Measurements from ENCODE around the gene SLC22A17. TPM values are rescaled to one million over a fixed set of nuclear protein-coding genes. Genes with fewer than 3 reads are reported as not detected.

SLC22A17 gene
- total and polyA plus RNA-seq, 2 of the 4 experiments (the other 2 are of a cell fraction) = 6.6 to 36.0 TPM

DNA sequence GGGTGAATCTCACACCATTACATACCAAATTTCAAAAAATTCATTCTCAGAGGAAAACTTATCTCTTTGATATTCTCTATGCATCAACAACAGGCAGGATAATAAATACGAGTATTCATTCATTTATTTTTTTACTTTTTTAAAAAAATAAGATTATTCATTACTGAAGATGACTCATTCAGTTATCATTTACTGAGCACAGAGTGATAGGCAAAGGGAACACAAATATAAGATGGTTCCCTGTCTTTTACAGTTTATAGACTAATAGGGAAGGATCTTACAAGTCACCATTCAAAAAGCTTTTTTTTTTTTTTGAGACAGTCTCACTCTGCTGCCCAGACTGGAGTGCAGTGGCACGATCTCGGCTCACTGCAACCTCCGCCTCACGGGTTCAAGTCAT, 36.4 kb downstream of the SLC22A17 start:
- Histone ChIP-seq H4K20me1 (ENCODE audit: insufficient read depth, low read length) (0 out of 2 replicates have a peak, but pooled peaks cover 4% of the 10 kb centered on the region), H3K56ac (ENCODE audit: extremely low read depth, insufficient read depth, low read length) (no peak overlapping the region), H3K23ac (ENCODE audit: low read depth, low read length) (no peak overlapping the region), H3K27ac (ENCODE audit: insufficient read depth, low read length) (no peak overlapping the region), H4K8ac (ENCODE audit: low read depth in 2 of 2, low read length in 2 of 2) (no peak overlapping the region), H4K5ac (ENCODE audit: low read depth, low read length) (no peak overlapping the region), H2BK5ac (ENCODE audit: low read depth, low read length, poor library complexity, severe bottlenecking) (no peak overlapping the region), H3K4me3 (ENCODE audit: insufficient read depth, low read depth, low read length) (no peak overlapping the region), H3K4me2 (ENCODE audit: low read depth, low read length) (no peak overlapping the region), H2AFZ (replicated peaks; ENCODE audit: low read length, poor library complexity) (no peak overlapping the region), H2BK120ac (ENCODE audit: low read depth, low read length) (no peak overlapping the region), H2BK15ac (ENCODE audit: low read depth, low read length) (no peak overlapping the region), H3K9ac (ENCODE audit: low read depth, low read length) (no peak overlapping the region), H3K18ac (ENCODE audit: low read depth, low read length) (no peak overlapping the region), H3K79me1 (ENCODE audit: low read depth in 1 of 2, low read length in 2 of 2) (peaks cover 9 to 30% of the 10 kb centered on the region in 2 experiments; a peak in 3 of 4 replicates), H2BK20ac (ENCODE audit: low read depth, low read length) (no peak overlapping the region), H3K36me3 (ENCODE audit: control insufficient read depth, insufficient read depth, low read length) (peaks cover 15% of the 10 kb centered on the region), H2AK5ac (ENCODE audit: low read depth, low read length) (no peak overlapping the region), H3K4me1 (ENCODE audit: control insufficient read depth, insufficient read depth, low read length) (peaks cover 4% of the 10 kb centered on the region; the same call in 1 of the 2 replicates), H3K27me3 (ENCODE audit: control insufficient read depth, insufficient read depth, low read length) (no peaks in the 10 kb centered on the region), H3K14ac (replicated peaks; ENCODE audit: low read depth, low read length) (no peak overlapping the region), H4K91ac (ENCODE audit: insufficient read depth, low read depth, low read length) (no peak overlapping the region), H3K9me3 (ENCODE audit: control insufficient read depth, insufficient read depth, low read length) (no peaks in the 10 kb centered on the region), H2AK9ac (replicated peaks; ENCODE audit: low read depth, low read length, poor library complexity) (no peak overlapping the region), H3K9me1 (ENCODE audit: insufficient read depth, low read length) (no peaks in the 10 kb centered on the region), H3K4ac (ENCODE audit: low read depth, low read length) (no peak overlapping the region)
- BruUV-seq (replicated peaks) = no TSS peak
- no peak for ATAC-seq (ENCODE audit: low read depth)
- DNase-seq = peak; percentile 35
- dilution Hi-C loops (cut with HindIII; ENCODE audit: low sequenced_read_pairs, unreplicated experiment) = no loop called here
- intact Hi-C loops (cut with micrococcal nuclease) = no loop called here
- TF ChIP-seq RAD21 (IDR thresholded peaks at IDR 0.05; ENCODE audit: low read length) = no peak
- TF ChIP-seq CHD1 (IDR thresholded peaks at IDR 0.05; ENCODE audit: low read depth, low read length) = no peak
- no peak for TF ChIP-seq RFX5 (IDR thresholded peaks at IDR 0.05; ENCODE audit: low read depth, low read length)
- TF ChIP-seq RCOR1 (IDR thresholded peaks at IDR 0.05; ENCODE audit: insufficient replicate concordance, low read length) = no peak
- TF ChIP-seq MAFK (IDR thresholded peaks at IDR 0.05; ENCODE audit: low read depth, low read length) = no peak
- TF ChIP-seq CEBPB (IDR thresholded peaks at IDR 0.05; ENCODE audit: low read depth, low read length) = no peak
- no peak for TF ChIP-seq MXI1 (IDR thresholded peaks at IDR 0.05; ENCODE audit: borderline replicate concordance, low read depth, low read length)
- TF ChIP-seq, protein P1, sequence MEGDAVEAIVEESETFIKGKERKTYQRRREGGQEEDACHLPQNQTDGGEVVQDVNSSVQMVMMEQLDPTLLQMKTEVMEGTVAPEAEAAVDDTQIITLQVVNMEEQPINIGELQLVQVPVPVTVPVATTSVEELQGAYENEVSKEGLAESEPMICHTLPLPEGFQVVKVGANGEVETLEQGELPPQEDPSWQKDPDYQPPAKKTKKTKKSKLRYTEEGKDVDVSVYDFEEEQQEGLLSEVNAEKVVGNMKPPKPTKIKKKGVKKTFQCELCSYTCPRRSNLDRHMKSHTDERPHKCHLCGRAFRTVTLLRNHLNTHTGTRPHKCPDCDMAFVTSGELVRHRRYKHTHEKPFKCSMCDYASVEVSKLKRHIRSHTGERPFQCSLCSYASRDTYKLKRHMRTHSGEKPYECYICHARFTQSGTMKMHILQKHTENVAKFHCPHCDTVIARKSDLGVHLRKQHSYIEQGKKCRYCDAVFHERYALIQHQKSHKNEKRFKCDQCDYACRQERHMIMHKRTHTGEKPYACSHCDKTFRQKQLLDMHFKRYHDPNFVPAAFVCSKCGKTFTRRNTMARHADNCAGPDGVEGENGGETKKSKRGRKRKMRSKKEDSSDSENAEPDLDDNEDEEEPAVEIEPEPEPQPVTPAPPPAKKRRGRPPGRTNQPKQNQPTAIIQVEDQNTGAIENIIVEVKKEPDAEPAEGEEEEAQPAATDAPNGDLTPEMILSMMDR (conservative IDR thresholded peaks at IDR 0.05; ENCODE audit: low read depth, low read length) = no peak
- TF ChIP-seq, protein P2, sequence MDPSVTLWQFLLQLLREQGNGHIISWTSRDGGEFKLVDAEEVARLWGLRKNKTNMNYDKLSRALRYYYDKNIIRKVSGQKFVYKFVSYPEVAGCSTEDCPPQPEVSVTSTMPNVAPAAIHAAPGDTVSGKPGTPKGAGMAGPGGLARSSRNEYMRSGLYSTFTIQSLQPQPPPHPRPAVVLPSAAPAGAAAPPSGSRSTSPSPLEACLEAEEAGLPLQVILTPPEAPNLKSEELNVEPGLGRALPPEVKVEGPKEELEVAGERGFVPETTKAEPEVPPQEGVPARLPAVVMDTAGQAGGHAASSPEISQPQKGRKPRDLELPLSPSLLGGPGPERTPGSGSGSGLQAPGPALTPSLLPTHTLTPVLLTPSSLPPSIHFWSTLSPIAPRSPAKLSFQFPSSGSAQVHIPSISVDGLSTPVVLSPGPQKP (IDR thresholded peaks at IDR 0.05; ENCODE audit: borderline replicate concordance, low read depth, low read length) = no peak
- no peak for TF ChIP-seq BHLHE40 (IDR thresholded peaks at IDR 0.05; ENCODE audit: low read depth, low read length)
- TF ChIP-seq, protein P3, sequence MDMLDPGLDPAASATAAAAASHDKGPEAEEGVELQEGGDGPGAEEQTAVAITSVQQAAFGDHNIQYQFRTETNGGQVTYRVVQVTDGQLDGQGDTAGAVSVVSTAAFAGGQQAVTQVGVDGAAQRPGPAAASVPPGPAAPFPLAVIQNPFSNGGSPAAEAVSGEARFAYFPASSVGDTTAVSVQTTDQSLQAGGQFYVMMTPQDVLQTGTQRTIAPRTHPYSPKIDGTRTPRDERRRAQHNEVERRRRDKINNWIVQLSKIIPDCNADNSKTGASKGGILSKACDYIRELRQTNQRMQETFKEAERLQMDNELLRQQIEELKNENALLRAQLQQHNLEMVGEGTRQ (IDR thresholded peaks at IDR 0.05; ENCODE audit: low read depth, low read length) = no peak
- no peak for TF ChIP-seq POLR2A (IDR thresholded peaks at IDR 0.05; ENCODE audit: low read depth, low read length)
- no peak for TF ChIP-seq NFE2L2 (IDR thresholded peaks at IDR 0.05; ENCODE audit: low read depth, low read length)
- TF ChIP-seq SMC3 (IDR thresholded peaks at IDR 0.05; ENCODE audit: low read depth, low read length) = no peak
- no peak for TF ChIP-seq MAZ (IDR thresholded peaks at IDR 0.05; ENCODE audit: borderline replicate concordance, low read depth, low read length)
- no peak for TF ChIP-seq FOS (IDR thresholded peaks at IDR 0.05; ENCODE audit: low read depth, low read length)
- POLR2A ChIA-PET (ENCODE audit: unreplicated experiment) = interaction anchor here (0.6 kb wide), 1 partner anchor 221 kb away, joined by 9 read pairs; no protein-coding TSS in a partner anchor
- CTCF ChIA-PET = no interaction called here
- no CpG with 5 or more reads among the region's 5 CpGs for WGBS, 2 experiments (ENCODE audit: extremely low coverage in 2 of 2, insufficient read length in 1 of 2)
- in situ Hi-C loops (cut with MboI; ENCODE audit: low sequenced_read_pairs) = loop anchor here (25.0 kb wide), 3 partner anchors 779 to 1121 kb away; partner anchors contain the start of genes CBLN3, EMC9, FITM1 and KHNYN
